ENCODE measurements around the gene TEAD1.

Gene TEAD1

GRCh38 chr11:12845163-12845562 lies 170.9 kb downstream of the TEAD1 start:
- no peak for DNase-seq

- DNase-seq, result peak; percentile 85
Observed at GRCh38 chr11:12845739-12846358, 171.6 kb downstream of the TEAD1 start.

- peak; percentile 33 for DNase-seq
Observed at GRCh38 chr11:12846786-12847615, 172.8 kb downstream of the TEAD1 start.

- DNase-seq, result no peak
Observed at GRCh38 chr11:12848413-12848812, 174.2 kb downstream of the TEAD1 start.

GRCh38 chr11:12853325-12853651 lies 179.1 kb downstream of the TEAD1 start:
- DNase-seq, result no peak

GRCh38 chr11:12853652-12854296 lies 179.6 kb downstream of the TEAD1 start:
- no peak for DNase-seq

- DNase-seq, result no peak
Observed at GRCh38 chr11:12854297-12854661, 180.1 kb downstream of the TEAD1 start.

- DNase-seq, result no peak
Observed at GRCh38 chr11:12854829-12855228, 180.6 kb downstream of the TEAD1 start.

GRCh38 chr11:12856338-12856737 lies 182.1 kb downstream of the TEAD1 start:
- no peak for DNase-seq

GRCh38 chr11:12857572-12857971 lies 183.4 kb downstream of the TEAD1 start:
- DNase-seq, result no peak

- DNase-seq, result no peak
Observed at GRCh38 chr11:12859872-12860657, 185.8 kb downstream of the TEAD1 start.

- no peak for DNase-seq
Observed at GRCh38 chr11:12860827-12861226, 186.6 kb downstream of the TEAD1 start.

- peak; percentile 3 for DNase-seq
Observed at GRCh38 chr11:12862696-12863469, 188.7 kb downstream of the TEAD1 start.

GRCh38 chr11:12863605-12864121 lies 189.4 kb downstream of the TEAD1 start:
- DNase-seq, result no peak

GRCh38 chr11:12864316-12865156 lies 190.3 kb downstream of the TEAD1 start:
- peak; percentile 17 for DNase-seq

GRCh38 chr11:12865863-12866595 lies 191.8 kb downstream of the TEAD1 start:
- no peak for DNase-seq

GRCh38 chr11:12867531-12867930 lies 193.3 kb downstream of the TEAD1 start:
- DNase-seq, result no peak

GRCh38 chr11:12868315-12869073 lies 194.3 kb downstream of the TEAD1 start:
- no peak for DNase-seq

GRCh38 chr11:12871241-12871640 lies 197.0 kb downstream of the TEAD1 start:
- DNase-seq, result no peak

- DNase-seq, result no peak
Observed at GRCh38 chr11:12871788-12872321, 197.6 kb downstream of the TEAD1 start.
